H1 (cell line): ENCODE data around the gene CALCR. TPM values are rescaled to one million over a fixed set of nuclear protein-coding genes. Genes with fewer than 3 reads are reported as not detected.

ENCODE experiments used
- CTCF ChIA-PET: fragments of 300-600 bp; sonication (Branson Sonifier 250); formaldehyde crosslinking; loops from one replicate; lab custom pipeline; 2021; ENCODE audit not compliant: partially characterized antibody; lab: Charles Lee
- POLR2A ChIA-PET: fragments of 300-600 bp; sonication (Branson Sonifier 250); formaldehyde crosslinking; loops from one replicate; lab custom pipeline; 2021; ENCODE audit warnings: inconsistent platforms; ENCODE audit not compliant: partially characterized antibody; lab: Charles Lee
- DNase-seq, 2 experiments: peaks; one replicate each; pipeline versions ENCODE4 v3.0.0 to v3.0.0-alpha.2; 2010 to 2022; ENCODE audit warnings: low spot score in 2 of 2, low read depth in 1 of 2, mixed read lengths in 1 of 2
- FAIRE-seq: peaks from 2 replicates; lab custom pipeline; 2011; peaks lifted over from hg19 to GRCh38; lab: Jason Lieb, UNC
- H2AFZ ChIP-seq: 2 replicates; pipeline ENCODE4 v1.8.1; 2012; ENCODE audit warnings: low read length, inconsistent platforms
- H2AK5ac ChIP-seq: 2 replicates; pipeline ENCODE4 v1.6.1; 2013; ENCODE audit warnings: low read depth, low read length
- H2BK120ac ChIP-seq: replicated peaks from 2 replicates; pipeline ENCODE3; 2013; ENCODE audit warnings: low read depth, low read length, inconsistent platforms
- H2BK12ac ChIP-seq: 2 replicates; pipeline ENCODE4 v1.6.1; 2013; ENCODE audit warnings: low read depth, low read length
- H2BK15ac ChIP-seq: 2 replicates; pipeline ENCODE4 v1.6.1; 2013; ENCODE audit warnings: low read length
- H2BK20ac ChIP-seq: 2 replicates; pipeline ENCODE4 v1.6.1; 2013; ENCODE audit warnings: low read length
- H2BK5ac ChIP-seq: 2 replicates; pipeline ENCODE4 v1.6.1; 2013; ENCODE audit warnings: low read depth, low read length
- H3K14ac ChIP-seq: 2 replicates; pipeline ENCODE4 v1.6.1; 2013; ENCODE audit warnings: inconsistent platforms; ENCODE audit not compliant: insufficient read length
- H3K18ac ChIP-seq: 2 replicates; pipeline ENCODE4 v1.6.1; 2013; ENCODE audit warnings: low read length; ENCODE audit errors: extremely low read depth
- H3K23ac ChIP-seq: 2 replicates; pipeline ENCODE4 v1.6.1; 2013; ENCODE audit warnings: inconsistent platforms; ENCODE audit not compliant: insufficient read length
- H3K23me2 ChIP-seq: 2 replicates; pipeline ENCODE4 v1.6.1; 2013; ENCODE audit warnings: low read depth, low read length
- H3K27ac ChIP-seq: 2 replicates; pipeline ENCODE4 v1.6.1; 2011; ENCODE audit warnings: low read depth, low read length, inconsistent platforms
- H3K27me3 ChIP-seq, 4 experiments: replicated peaks in 1 of 4; 1 replicate in 1 of 4; 2 replicates in 3 of 4; pipeline versions ENCODE4 v1.6.1 to v1.8.1; 2011 to 2013; ENCODE audit warnings: low read length in 3 of 4, mild to moderate bottlenecking in 3 of 4, inconsistent platforms in 2 of 4, mixed read lengths in 2 of 4, moderate library complexity in 1 of 4; ENCODE audit not compliant: control insufficient read depth in 3 of 4, insufficient read depth in 3 of 4; ENCODE audit errors: extremely low read depth in 1 of 4
- H3K36me3 ChIP-seq, 4 experiments: 2 replicates each; pipeline versions ENCODE4 v1.6.1 to v1.8.1; 2011 to 2013; ENCODE audit warnings: mild to moderate bottlenecking in 4 of 4, low read length in 3 of 4, moderate library complexity in 2 of 4, control low read depth in 1 of 4, inconsistent platforms in 1 of 4; ENCODE audit not compliant: insufficient read depth in 4 of 4, control insufficient read depth in 2 of 4
- H3K4ac ChIP-seq: replicated peaks from 2 replicates; pipeline ENCODE3; 2013; ENCODE audit warnings: low read length, low read depth, mixed read lengths, inconsistent platforms; ENCODE audit not compliant: insufficient read length
- H3K4me1 ChIP-seq, 4 experiments: replicated peaks in 1 of 4; 1 replicate in 1 of 4; 2 replicates in 3 of 4; pipeline versions ENCODE4 v1.6.1 to v1.8.1; 2011 to 2013; ENCODE audit warnings: low read length in 3 of 4, inconsistent platforms in 2 of 4, mixed read lengths in 1 of 4; ENCODE audit not compliant: insufficient read depth in 4 of 4, control insufficient read depth in 3 of 4
- H3K4me2 ChIP-seq, 2 experiments: 2 replicates each; pipeline versions ENCODE4 v1.6.1 to v1.8.1; 2011 to 2013; ENCODE audit warnings: low read depth in 2 of 2, low read length in 2 of 2, control low read depth in 1 of 2, inconsistent platforms in 1 of 2, mild to moderate bottlenecking in 1 of 2; ENCODE audit not compliant: insufficient read depth in 1 of 2
- H3K4me3 ChIP-seq, 4 experiments: fragments of 200-600, 300-600 bp in 1 of 4; sonication (generic), shearing (Covaris generic), sonication (Bioruptor Twin) in 1 of 4; 2 replicates each; pipeline versions ENCODE4 v1.5.1 to v1.8.1; 2011 to 2016; ENCODE audit warnings: low read length in 4 of 4, low read depth in 3 of 4, control low read depth in 2 of 4, inconsistent platforms in 2 of 4, mild to moderate bottlenecking in 2 of 4, mixed read lengths in 1 of 4, moderate library complexity in 1 of 4; ENCODE audit not compliant: insufficient read depth in 2 of 4; ENCODE audit errors: extremely low read depth in 1 of 4
- H3K56ac ChIP-seq: replicated peaks from 2 replicates; pipeline ENCODE3; 2013; ENCODE audit warnings: low read depth, mild to moderate bottlenecking, mixed read lengths, low read length, inconsistent platforms; ENCODE audit not compliant: insufficient read length
- H3K79me1 ChIP-seq: 2 replicates; pipeline ENCODE4 v1.6.1; 2013; ENCODE audit warnings: low read depth, low read length, control low read depth
- H3K79me2 ChIP-seq, 2 experiments: 2 replicates each; pipeline versions ENCODE4 v1.6.1 to v1.8.1; 2012 to 2013; ENCODE audit warnings: low read length in 2 of 2, mild to moderate bottlenecking in 2 of 2, inconsistent platforms in 1 of 2; ENCODE audit not compliant: insufficient read depth in 2 of 2, control insufficient read depth in 1 of 2
- H3K9ac ChIP-seq, 4 experiments: replicated peaks in 1 of 4; 1 replicate in 1 of 4; 2 replicates in 3 of 4; pipeline versions ENCODE4 v1.6.1 to v1.8.1; 2011 to 2013; ENCODE audit warnings: low read depth in 3 of 4, low read length in 3 of 4, control low read depth in 2 of 4, mild to moderate bottlenecking in 2 of 4, moderate library complexity in 2 of 4, inconsistent platforms in 1 of 4; ENCODE audit errors: extremely low read depth in 1 of 4
- H3K9me3 ChIP-seq, 2 experiments: 2 replicates each; pipeline versions ENCODE4 v1.6.1 to v1.8.1; 2012 to 2013; ENCODE audit warnings: mild to moderate bottlenecking in 2 of 2, moderate library complexity in 2 of 2, control low read depth in 1 of 2, inconsistent platforms in 1 of 2, low read depth in 1 of 2, low read length in 1 of 2, mixed read lengths in 1 of 2; ENCODE audit not compliant: insufficient read depth in 2 of 2
- H4K20me1 ChIP-seq, 2 experiments: replicated peaks in 1 of 2; 2 replicates each; pipeline versions ENCODE3 to v1.8.1; 2011 to 2013; ENCODE audit warnings: inconsistent platforms in 2 of 2, low read length in 2 of 2, mild to moderate bottlenecking in 1 of 2; ENCODE audit not compliant: insufficient read depth in 2 of 2, control insufficient read depth in 1 of 2
- H4K5ac ChIP-seq: 2 replicates; pipeline ENCODE4 v1.6.1; 2013; ENCODE audit warnings: low read length, low read depth, mixed read lengths, inconsistent platforms; ENCODE audit not compliant: insufficient read length
- H4K8ac ChIP-seq: 2 replicates; pipeline ENCODE4 v1.8.0; 2013; ENCODE audit warnings: mild to moderate bottlenecking, moderate library complexity, low read length, inconsistent platforms; ENCODE audit not compliant: insufficient read depth; ENCODE audit errors: extremely low read depth
- H4K91ac ChIP-seq: replicated peaks from 2 replicates; pipeline ENCODE3; 2013; ENCODE audit warnings: low read length, mixed read lengths, inconsistent platforms; ENCODE audit not compliant: insufficient read length
- ASH2L ChIP-seq: fragments of 200-600, 300-600 bp; sonication (generic); IDR thresholded peaks from one replicate; pipeline ENCODE4 v1.7.1; 2017; ENCODE audit warnings: low read length
- BACH1 ChIP-seq: IDR thresholded peaks from 2 replicates; pipeline ENCODE4 v1.6.1; 2012; ENCODE audit warnings: low read length, improper control_type of control experiment
- CEBPB ChIP-seq: IDR thresholded peaks from 2 replicates; pipeline ENCODE4 v1.6.1; 2012; ENCODE audit warnings: low read depth, low read length
- GTF2F1 ChIP-seq: IDR thresholded peaks from 2 replicates; pipeline ENCODE4 v1.6.1; 2012; ENCODE audit warnings: low read depth, low read length, improper control_type of control experiment, borderline replicate concordance
- JUN ChIP-seq: IDR thresholded peaks from 2 replicates; pipeline ENCODE4 v1.6.1; 2011; ENCODE audit warnings: low read depth, mild to moderate bottlenecking, improper control_type of control experiment, low read length
- KDM5A ChIP-seq: fragments of 200-600 bp; IDR thresholded peaks from 2 replicates; pipeline ENCODE4 v1.7.1; 2012; ENCODE audit warnings: mild to moderate bottlenecking, low read length, inconsistent platforms, mixed read lengths
- NANOG ChIP-seq: IDR thresholded peaks from 2 replicates; pipeline ENCODE4 v1.6.1; 2011; ENCODE audit warnings: low read length, low read depth, mild to moderate bottlenecking, inconsistent platforms; ENCODE audit not compliant: insufficient read depth, poor library complexity, severe bottlenecking
- NRF1 ChIP-seq: IDR thresholded peaks from 2 replicates; pipeline ENCODE4 v1.6.1; 2011; ENCODE audit warnings: mild to moderate bottlenecking, low read depth, low read length, improper control_type of control experiment
- POLR2A ChIP-seq, 2 experiments: IDR thresholded peaks; 1 replicate in 1 of 2; 2 replicates in 1 of 2; pipeline ENCODE4 v1.6.1; 2011; ENCODE audit warnings: low read depth in 2 of 2, low read length in 2 of 2, mild to moderate bottlenecking in 2 of 2; ENCODE audit errors: control extremely low read depth in 1 of 2
- SIRT6 ChIP-seq: IDR thresholded peaks from one replicate; pipeline ENCODE4 v1.7.1; 2012; ENCODE audit warnings: low read length, inconsistent platforms
- SIX5 ChIP-seq: IDR thresholded peaks from 2 replicates; pipeline ENCODE4 v1.6.1; 2011; ENCODE audit warnings: mild to moderate bottlenecking, low read depth, low read length
- TEAD4 ChIP-seq: IDR thresholded peaks from 2 replicates; pipeline ENCODE4 v1.6.1; 2012; ENCODE audit warnings: low read depth, low read length, inconsistent platforms, mixed read lengths
- WGBS, 2 experiments: shearing (Covaris generic) in 1 of 2; methylation state at CpG; one replicate each; pipeline versions ENCODE4 v1.1.6 to v1.1.7; 2013 to 2015; ENCODE audit warnings: low lambda C conversion rate in 2 of 2, mixed read lengths in 2 of 2, inconsistent platforms in 1 of 2, low coverage in 1 of 2, missing lambda C conversion rate in 1 of 2; ENCODE audit not compliant: insufficient replicate concordance in 2 of 2, insufficient coverage in 1 of 2, insufficient read length in 1 of 2; ENCODE audit errors: extremely low coverage in 1 of 2, missing lambda C conversion rate in 1 of 2; 5-methylcytosine and 5-hydroxymethylcytosine counted together
- polyA plus RNA-seq, 7 experiments: library from polyadenylated mRNA; depleted of rRNA in 3 of 7; stranded (reverse) in 5 of 7; unstranded in 2 of 7; fragments of >200 nt in 5 of 7; fragments of 200-250 nt in 2 of 7; gene quantifications; 1 replicate in 5 of 7; 2 replicates in 1 of 7; 4 replicates in 1 of 7; pipeline versions ENCODE4 v1.2.1 to v1.2.3, GENCODE V29; 2011 to 2013; ENCODE audit warnings: missing spikeins in 2 of 7, mixed read lengths in 2 of 7
- total RNA-seq: library from RNA; stranded (reverse); fragmentation: NEBNext Ultra II Directional; extraction: Animal tissue kit (Norgen Biotek cat#: 25700); gene quantifications from 2 replicates; pipeline ENCODE4 v1.2.1, GENCODE V29; 2021
- TF ChIP-seq, protein P1 (sequence below): IDR thresholded peaks from 2 replicates; pipeline ENCODE4 v1.6.1; 2012; ENCODE audit warnings: inconsistent platforms

Gene CALCR
- total and polyA plus RNA-seq, 2 of the 8 experiments (the other 6 are each of a cell fraction or from before 2014, with no cell fraction given): 1.0 to 3.6 TPM

DNA sequence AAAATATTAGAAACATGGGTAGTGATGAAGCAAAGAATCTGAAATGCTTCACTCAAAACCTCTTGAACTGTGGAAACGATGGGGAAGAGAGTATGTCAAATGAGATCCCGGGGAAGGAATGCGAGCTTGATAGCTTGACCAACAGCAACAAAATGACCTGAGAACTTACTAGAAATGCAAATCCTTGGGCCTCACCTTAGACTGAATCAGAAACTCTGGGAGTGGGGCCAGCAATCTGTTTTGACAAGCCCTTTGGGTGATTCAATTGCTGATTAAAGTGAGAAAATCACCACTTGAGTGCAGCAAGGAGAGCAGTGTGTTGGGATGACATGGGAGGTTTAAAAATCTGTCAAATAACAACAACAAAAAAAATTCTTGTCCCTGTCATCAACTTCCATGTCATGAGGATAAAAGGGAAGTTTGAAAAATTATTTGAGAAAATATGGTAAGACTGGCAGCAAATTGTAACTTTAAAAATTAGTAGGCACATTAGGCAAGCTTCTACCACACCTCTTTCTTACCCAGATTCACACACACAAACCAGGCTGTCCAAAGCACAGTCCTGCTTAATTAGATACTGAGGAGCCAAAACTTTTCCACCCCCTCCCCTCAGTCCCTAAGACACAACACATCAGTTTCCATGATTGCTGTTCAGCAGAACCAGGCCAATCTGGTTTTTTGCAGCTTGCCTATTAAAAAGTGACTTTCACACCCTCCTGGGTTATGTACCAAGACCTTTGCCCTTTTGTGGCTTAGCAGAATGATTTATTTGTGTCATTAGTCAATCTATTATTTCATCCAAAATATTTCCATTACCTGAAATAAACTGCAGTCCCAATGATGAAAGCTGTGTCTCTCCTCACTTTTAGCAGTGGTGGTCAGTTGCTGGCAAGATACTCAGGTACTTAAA lies 15.6 kb downstream of the CALCR start:
- H3K14ac ChIP-seq: no peak overlapping the region
- H4K8ac ChIP-seq: no peak overlapping the region
- no peak overlapping the region for H3K18ac ChIP-seq
- H3K79me1 ChIP-seq: no peaks in the 10 kb centered on the region
- WGBS, 2 experiments: 73% methylated on average over 3 of the region's 3 CpGs; no CpG with 5 or more reads in 1 of the 2 experiments
- H3K36me3 ChIP-seq: no peaks in the 10 kb centered on the region
- H4K20me1 ChIP-seq: no peaks in the 10 kb centered on the region
- ChIA-PET POLR2A (interaction anchor here (1.2 kb wide), 1 partner anchor 10 kb away, joined by 3 read pairs; no protein-coding TSS in a partner anchor), CTCF (interaction anchor here (0.9 to 2.2 kb wide), 5 partner anchors 8 to 313 kb away, joined by 3 to 17 read pairs (median 4); no protein-coding TSS in a partner anchor)
- H2BK12ac ChIP-seq: no peak overlapping the region
- no peak overlapping the region for H4K91ac ChIP-seq
- no peak overlapping the region for H3K4me2 ChIP-seq
- H3K4me3 ChIP-seq: no peak overlapping the region
- no peak overlapping the region for H3K23ac ChIP-seq
- H3K9ac ChIP-seq: no peak overlapping the region
- H2AK5ac ChIP-seq: no peak overlapping the region
- no peaks in the 10 kb centered on the region for H3K9me3 ChIP-seq
- H3K79me2 ChIP-seq: no peaks in the 10 kb centered on the region
- H3K4me1 ChIP-seq: peaks cover 0 to 8% (median 4%) of the 10 kb centered on the region in 4 experiments; a peak in 4 of 7 replicates
- no peaks in the 10 kb centered on the region for H3K23me2 ChIP-seq
- H2BK20ac ChIP-seq: no peak overlapping the region
- H3K4ac ChIP-seq: no peak overlapping the region
- FAIRE-seq (peak; percentile 24), DNase-seq (no peak)
- no peak overlapping the region; the same call in 1 of the 2 replicates for H2BK5ac ChIP-seq
- no peak overlapping the region for H2BK15ac ChIP-seq
- H3K27me3 ChIP-seq: no peaks in the 10 kb centered on the region
- H3K56ac ChIP-seq: no peak overlapping the region
- H2AFZ ChIP-seq: no peak overlapping the region; the same call in 1 of the 2 replicates
- H3K27ac ChIP-seq: no peak overlapping the region
- no peak overlapping the region for H2BK120ac ChIP-seq
- no peak overlapping the region for H4K5ac ChIP-seq
- no peak for TF ChIP-seq SIX5
- no peak for TF ChIP-seq JUN
- no peak for TF ChIP-seq BACH1
- no peak for TF ChIP-seq CEBPB
- no peak for TF ChIP-seq GTF2F1
- TF ChIP-seq POLR2A (IDR thresholded peaks at IDR 0.05; ENCODE audit: control extremely low read depth in 1 of 2, low read depth in 2 of 2, low read length in 2 of 2): no peak
- no peak for TF ChIP-seq KDM5A
- TF ChIP-seq, protein P1, sequence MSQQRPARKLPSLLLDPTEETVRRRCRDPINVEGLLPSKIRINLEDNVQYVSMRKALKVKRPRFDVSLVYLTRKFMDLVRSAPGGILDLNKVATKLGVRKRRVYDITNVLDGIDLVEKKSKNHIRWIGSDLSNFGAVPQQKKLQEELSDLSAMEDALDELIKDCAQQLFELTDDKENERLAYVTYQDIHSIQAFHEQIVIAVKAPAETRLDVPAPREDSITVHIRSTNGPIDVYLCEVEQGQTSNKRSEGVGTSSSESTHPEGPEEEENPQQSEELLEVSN: no peak
- TF ChIP-seq NRF1: no peak
- no peak for TF ChIP-seq TEAD4
- TF ChIP-seq SIRT6: no peak
- no peak for TF ChIP-seq NANOG
- TF ChIP-seq ASH2L: no peak
